ENCODE measurements around the gene CSNK1D.

DNA sequence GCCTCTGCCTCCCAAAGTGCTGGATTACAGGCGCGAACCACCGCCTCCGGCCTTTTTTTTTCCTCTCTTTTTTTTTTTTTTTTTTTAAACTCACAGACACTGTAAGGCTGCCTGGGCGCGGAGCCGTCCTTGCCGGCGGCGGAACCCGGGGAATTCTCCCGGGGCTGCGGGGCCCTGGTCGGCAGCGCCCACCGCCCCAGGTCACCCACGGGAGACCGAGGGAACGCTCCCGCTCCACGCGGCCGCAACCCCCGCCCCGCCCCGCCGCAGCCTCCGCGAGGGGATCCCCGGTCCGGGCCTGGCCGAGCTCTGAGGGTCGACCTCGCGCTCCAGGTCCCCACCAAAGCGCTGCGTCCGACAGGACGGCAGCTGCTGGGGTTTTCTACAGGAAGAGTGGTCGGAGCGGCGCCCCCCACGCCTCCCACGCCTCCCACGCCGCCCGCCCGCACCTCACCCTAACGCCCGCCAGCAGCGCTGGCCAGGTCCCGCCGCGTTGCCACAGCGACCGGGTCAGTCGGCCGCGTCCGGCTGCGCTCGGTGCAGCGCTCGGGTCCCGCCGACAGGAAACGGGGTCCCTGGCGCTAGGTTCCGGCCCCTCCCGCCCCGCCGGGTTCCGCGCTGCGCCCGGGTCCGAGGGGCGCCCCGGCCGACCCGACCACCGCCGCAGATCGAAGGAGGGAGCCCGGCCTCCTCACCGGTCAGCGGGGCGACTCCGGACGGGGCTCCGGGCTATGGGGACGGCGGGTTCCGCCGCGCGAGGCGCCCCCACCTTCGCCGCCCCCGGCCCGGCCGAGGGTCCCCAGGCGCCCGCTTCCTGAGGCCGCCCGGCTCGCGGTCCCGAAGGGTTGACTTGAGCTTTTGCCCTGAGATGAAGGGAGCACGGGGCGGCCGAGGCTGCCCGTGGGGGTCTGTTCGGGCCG lies 60.9 kb downstream of the CSNK1D start, which contains the start of gene CCDC57:
- TF ChIP-seq, protein P1, sequence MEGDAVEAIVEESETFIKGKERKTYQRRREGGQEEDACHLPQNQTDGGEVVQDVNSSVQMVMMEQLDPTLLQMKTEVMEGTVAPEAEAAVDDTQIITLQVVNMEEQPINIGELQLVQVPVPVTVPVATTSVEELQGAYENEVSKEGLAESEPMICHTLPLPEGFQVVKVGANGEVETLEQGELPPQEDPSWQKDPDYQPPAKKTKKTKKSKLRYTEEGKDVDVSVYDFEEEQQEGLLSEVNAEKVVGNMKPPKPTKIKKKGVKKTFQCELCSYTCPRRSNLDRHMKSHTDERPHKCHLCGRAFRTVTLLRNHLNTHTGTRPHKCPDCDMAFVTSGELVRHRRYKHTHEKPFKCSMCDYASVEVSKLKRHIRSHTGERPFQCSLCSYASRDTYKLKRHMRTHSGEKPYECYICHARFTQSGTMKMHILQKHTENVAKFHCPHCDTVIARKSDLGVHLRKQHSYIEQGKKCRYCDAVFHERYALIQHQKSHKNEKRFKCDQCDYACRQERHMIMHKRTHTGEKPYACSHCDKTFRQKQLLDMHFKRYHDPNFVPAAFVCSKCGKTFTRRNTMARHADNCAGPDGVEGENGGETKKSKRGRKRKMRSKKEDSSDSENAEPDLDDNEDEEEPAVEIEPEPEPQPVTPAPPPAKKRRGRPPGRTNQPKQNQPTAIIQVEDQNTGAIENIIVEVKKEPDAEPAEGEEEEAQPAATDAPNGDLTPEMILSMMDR (IDR thresholded peaks at IDR 0.05; ENCODE audit: low read depth, low read length, poor library complexity, severe bottlenecking): no peak
- no peak for TF ChIP-seq EZH2phosphoT487 (IDR thresholded peaks at IDR 0.05; ENCODE audit: borderline replicate concordance, low read length)
